HG03103 (cell line): ENCODE results near the gene GHRL.

Experiments used
- ATAC-seq: cut with Tn5 transposase; IDR thresholded peaks from one replicate; pipeline ENCODE4 v1.9.1; 2021; ENCODE audit warnings: low read depth; ENCODE audit not compliant: unreplicated experiment

GHRL gene

DNA sequence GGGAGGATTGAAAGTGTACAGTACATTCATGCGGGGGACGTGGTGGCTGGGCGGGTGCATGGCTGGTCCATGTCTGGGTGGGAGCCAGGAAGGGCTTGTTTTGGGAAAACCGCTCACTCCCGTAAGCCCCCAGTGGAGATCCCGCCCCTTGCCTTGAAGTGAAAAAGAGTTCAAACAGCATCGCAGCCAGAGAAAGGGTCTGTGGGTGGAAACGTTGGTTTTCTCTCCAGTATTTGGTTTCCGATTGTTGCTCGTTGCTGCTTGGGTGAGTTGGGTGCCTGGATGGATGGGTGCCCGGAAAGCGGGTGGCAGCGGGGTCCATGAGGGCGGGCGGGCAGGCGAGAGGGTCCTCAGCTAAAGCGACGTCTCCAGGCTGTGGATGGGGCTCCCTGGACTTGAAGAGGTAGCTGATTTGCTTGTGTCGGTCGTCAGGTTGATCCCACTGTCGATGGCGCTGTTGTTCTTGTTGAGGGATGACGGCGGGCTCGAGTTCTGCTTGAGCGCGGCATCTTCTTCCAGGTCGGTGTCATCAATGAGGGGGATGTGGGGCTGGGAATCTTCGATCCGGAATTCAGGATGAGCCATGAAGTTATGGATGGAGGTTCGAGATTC lies 35.8 kb upstream of the GHRL start:
- no peak for ATAC-seq

DNA sequence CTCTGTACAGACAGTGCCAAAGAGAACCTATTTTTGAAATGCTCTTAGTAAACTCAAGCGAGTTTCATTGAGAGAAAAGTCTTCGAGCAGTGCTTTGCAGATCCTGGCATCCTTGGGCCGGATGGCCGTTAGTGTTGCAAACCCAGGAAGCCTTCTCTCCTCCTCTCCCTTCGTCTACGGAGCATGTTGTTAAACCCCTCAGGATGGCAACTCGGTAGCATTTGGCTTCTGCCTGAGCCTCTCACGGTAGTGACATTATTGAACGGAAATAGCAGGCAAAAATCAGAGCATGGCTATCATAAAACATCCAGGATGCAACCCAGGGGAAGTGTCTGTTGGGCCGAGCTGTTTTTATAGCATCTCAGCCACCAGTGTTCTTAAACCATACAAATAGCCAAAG lies 34.8 kb upstream of the GHRL start:
- ATAC-seq, result no peak

DNA sequence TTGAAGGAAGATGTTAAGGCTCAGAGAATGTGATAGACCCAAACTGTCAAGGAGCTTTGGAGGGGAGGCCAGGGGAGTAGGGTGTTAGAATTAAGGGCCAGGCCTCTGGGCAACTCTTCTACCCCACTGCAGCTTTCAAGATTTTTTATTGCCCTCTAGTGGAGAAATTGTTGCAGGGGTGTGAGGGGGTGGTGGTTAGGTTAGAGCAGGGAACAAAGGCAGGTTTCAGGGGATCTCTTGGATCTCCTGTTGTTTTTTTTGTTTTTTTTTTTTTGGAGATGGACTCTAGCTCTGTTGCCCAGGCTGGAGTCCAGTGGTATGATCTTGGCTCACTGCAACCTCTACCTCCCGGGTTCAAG lies 29.6 kb upstream of the GHRL start:
- no peak for ATAC-seq

DNA sequence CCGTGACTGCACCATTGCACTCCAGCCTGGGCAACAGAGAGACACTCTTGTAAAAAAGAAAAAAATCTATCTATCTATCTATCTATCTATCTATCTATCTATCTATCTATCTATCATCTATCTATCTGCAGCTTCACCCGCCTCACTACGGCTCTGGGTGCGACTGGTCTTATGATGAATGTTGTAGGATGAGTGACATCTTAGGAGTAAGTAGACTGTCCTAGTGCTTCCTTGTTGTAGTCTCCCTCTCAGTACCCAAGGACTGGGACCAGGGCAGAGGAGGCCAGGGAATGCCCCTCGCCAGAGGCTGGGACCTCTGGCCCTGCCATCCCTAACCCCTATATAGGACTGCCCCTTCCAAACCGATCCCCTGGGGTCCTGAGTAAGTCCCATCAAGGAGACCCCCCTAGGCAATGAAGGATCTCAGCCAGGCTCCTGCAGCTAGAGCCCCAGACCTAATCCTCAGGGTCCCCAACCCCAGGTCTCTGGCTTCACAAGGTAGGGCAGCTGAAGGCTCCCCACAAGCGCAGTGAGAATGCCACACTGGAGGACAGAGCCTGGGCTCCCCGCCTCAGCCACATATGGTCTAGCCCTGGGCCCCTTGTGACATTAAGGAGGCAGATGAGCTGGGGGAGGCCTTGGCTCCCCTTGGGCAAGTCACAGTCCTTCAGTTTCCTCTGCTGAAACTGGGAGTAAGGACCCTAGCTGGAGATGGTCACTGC lies 29.0 kb upstream of the GHRL start:
- ATAC-seq, result no peak

DNA sequence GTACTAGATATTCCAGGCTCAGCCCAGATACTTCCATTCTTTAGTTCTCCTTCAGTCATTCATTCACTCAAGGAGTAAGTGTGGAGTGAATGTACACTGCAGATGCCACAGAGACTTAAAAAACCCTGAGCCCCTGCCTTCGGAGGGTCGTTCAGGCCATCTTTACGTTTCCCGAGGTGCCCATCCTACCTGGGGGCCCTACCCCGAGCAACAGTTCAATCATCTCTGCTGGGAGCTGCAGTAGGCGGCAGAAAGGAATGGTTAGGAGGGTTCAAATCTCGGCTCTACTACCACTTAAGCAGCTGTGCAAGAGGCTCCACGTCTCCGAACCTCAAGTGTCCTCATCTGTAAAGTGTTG lies 27.6 kb upstream of the GHRL start:
- no peak for ATAC-seq

DNA sequence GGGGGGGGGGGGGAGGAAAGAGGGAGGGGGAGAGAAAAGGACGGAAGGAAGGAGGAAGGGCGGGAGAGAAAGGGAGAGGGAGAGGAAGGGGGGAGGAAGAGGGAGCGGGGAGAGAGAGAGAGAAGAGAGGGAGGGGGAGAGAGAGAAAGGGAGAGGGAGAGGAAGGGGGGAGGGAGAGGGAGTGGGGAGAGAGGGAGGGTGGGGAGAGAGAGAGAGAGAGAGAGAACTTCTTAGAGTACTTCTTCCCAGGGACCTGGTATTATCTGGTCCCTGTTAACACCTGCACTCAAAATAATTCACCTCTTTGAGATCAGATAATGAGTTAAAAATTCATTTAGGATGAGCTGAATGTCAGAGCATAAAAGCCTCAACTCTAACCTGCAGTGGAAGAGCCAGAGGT lies 27.1 kb upstream of the GHRL start:
- no peak for ATAC-seq

DNA sequence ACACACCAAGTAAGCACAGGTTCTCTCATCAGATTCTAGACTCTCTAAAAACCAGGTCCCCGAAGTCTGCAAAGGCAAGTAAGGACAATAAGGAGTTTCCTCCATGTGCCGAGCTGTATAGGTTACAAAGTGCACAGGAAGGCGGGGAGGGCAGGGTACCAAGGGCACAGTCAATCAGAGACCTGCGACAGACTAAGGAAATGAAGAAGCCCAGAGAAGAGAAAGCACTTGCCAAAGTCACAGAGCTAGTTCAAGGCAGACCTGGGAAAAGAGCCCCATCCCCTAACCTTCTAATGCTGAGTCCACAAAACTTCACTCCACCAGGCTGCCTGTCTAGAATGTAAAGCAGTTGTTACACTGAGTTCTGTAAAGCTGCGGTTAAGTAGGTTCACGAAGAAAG lies 26.5 kb upstream of the GHRL start:
- ATAC-seq, result no peak

DNA sequence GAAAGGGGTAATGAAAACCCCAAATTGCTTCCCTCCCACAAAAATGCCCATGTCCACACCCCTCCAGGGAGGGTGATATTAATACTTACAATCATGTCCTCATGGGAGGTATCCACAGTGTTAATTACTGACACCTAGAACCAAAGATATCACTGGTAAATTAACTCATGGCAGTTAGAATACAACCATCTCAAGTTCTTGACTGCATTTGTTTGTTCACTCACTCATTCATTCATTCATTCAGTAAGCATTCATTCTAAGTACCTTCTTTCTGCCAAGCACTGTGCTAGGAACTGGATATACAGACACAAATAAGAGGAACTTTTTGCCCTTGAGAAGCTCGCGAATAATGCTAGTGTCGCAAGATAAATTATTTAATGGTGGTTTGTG lies 25.2 kb upstream of the GHRL start:
- ATAC-seq, result no peak

DNA sequence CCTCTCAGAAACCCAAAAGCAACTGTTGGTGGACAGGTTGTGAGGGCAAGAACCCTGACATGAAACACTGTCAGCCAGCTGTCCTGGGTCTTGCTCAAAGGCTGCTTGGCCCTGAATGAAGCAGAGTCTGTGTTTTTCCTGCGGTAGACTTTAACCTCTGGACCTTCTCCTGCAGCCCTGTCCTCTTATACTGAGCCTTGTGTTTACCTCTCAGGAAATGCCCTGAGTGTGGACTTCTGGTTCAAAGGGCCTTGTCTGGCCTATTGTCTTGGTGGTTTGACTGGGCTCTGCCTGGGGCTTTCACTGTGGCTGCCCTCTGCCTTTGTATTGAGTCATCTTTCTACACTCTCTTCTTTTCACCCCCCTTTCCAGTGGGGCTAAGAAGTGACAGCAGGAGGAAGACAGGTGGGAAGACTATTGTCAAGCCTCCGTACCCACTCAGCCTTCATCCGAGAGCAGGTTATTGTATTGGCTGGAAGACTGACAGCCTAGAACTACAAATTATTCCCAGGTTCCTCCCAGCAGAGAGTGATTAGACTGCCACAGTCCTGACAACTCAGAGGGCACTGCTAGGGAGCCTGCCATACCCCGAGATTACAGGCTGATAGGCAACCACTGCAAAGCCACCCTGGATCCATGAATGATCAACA lies 24.7 kb upstream of the GHRL start:
- no peak for ATAC-seq

DNA sequence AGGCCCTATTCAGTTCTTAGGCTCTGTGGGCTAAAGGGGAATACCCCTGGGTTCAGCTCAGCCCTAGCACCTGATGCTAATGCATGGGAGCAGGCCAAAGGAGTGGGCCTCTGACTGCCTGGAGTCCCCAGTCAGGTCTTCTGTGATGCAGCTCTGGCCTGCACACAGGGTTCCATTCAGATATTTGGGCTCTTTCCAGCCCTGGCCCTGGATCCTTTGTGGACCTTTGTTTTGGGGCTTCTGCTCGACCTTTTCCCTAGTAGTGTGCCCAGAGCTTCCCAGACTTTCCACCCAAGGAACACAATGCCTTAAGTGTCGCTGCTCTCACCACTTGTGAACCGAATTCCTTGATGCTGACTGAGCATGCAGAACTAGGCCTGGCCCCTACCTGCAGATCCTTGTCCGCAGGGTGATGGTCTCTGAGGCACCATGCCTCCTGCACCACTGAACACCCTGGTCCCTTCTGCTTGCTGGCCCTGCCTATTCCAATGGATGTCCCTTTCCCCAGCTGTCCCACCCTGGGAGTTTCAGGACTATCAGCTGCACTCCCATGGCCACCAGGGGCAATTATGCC lies 23.1 kb upstream of the GHRL start:
- no peak for ATAC-seq

DNA sequence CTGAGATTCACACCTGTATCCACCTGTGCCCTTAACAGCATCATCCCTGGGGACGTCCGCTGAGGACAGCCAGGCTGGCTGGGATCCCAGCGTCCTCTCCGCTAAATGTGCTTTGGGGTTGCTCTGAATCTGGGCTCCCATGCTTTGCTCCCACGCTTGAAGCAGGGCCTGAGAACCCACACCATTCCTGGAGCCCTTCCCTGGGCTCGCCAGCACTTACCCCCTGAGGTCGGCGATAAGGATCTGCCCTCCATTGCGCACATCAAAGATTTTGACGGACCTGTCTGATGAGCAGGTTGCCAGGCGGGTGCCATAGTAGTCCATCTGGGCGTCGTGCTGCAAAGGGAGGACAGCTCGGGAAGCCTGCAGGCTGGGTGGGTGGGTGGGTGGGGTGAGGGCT lies 22.4 kb upstream of the GHRL start:
- no peak for ATAC-seq

DNA sequence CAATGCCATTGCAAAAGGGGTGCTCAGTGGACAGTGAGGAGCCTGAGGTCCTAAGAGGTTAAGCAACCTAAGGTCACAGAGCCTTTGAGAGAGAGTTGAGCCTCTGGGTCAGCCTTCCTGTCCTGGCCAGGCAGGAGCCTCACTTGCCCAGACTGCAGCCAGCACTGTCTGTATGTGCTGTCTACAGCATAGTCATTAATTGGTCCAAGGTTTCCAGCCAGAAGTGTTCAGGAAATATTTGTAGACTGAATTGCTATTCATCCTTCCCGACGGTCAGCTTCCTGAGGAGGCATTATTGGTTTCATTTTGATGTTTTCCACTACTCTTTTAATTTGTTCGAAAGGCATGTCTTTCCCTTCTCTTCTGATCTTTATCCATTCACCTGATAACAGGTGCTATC lies 20.1 kb upstream of the GHRL start:
- no peak for ATAC-seq

DNA sequence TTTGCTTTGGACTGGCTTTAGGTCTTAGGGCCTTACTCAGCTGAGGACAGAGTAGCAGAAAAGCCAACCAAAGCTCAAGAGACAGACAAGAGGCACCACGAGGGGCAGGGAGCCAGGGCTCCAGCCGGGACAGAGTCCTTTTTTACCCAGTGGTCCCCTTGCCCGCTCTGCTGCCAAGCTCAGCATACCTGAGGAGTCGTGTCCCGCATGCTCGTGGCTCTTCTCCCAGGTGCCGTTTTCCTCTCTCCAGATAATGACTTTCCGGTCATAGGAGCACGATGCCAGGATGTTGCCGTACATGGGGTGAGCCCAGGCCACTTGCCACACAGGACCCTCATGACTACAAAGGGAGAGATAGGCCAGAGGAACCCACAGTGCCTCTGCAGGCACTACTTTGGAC lies 19.6 kb upstream of the GHRL start:
- no peak for ATAC-seq

DNA sequence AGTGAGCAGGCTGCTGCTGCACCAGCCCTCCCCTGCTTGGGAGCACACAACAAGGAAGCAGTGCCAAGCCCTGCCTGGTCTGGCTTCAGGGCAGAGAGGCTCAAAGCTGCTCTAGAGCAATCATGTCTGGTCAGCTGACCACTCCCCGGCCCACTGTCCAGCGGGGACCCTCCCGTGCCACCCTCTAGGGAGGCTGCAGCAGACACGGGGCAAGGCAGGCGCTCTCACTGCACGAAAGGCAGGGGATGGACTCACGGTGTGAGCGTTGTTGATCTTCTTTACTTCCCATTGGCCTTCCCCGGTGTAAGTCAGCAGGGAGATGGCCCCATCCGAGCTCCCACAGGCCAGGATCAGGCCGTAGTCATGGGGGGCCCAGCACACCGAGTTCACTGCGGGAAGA lies 19.0 kb upstream of the GHRL start:
- ATAC-seq, result no peak

DNA sequence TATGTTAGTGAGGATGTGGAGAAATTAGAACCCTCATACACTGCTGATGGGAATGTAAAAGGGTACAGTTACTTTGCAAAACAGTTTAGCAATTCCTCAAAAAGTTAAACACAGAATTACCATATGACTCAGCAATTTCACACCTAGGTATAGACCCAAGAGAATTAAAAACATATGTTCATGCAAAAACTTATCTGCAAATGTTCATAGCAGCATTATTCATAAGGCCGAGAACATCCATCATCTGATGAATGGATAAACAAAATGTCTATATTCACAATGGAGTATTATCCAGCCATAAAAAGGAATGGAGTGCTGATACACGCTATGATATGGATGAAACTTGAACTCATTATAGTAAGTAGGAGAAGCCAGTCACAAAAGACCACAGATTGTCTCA lies 17.8 kb upstream of the GHRL start:
- no peak for ATAC-seq

DNA sequence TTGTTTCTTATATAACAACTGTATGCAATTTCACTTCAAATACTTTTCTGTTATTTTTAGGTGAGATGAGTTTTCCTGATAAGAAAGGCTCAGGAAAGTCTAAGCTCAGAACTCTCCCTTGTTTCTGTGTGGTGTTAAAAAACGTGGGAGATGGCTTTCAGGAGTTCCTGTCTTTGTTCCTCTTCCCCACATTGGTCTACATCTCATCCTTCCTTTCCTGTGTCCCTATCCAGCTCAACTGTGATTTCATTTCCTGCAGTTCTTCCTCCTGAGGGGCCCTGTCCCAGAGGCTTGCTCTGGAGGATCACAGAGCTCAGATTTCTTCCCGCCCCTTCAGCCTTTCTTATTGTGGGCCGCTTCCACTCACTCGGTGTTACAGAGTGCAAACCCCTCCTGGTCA lies 17.0 kb upstream of the GHRL start:
- no peak for ATAC-seq

DNA sequence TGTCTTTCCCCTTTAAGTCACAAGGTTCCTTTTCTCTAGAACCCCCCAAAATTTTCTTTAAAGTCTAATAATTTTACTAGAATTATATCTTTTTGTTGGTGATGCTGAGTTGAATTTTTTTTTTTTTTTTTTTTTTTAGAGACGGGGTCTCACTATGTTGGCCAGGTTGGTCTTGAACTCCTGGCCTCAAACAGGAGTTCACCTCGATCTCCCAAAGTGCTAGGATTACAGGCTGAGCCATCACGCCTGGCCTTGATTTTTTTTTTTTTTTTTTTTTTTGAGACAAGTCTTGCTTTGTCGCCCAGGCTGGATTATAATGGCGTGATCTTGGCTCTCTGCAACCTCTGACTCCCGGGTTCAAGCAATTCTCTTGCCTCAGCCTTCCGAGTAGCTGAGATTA lies 15.9 kb upstream of the GHRL start:
- ATAC-seq, result no peak

DNA sequence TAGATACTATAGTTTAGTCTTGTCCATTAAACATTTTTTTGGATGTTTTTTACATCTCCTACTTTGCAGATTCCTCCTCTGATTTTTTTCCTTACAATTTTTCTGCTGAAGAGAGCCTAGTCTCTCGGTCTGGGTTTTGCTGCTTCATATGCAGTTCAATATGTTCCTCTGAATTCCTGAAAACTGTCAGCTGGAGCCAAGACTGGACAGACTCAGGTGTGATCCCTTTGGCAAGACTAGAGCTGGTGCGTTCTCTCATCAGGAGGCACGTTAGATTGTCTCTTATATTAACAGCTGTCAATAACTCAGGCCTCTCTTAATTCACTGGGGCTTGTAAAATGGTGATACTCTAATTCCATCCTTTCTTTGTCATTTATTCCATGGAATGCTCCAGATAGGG lies 13.4 kb upstream of the GHRL start:
- ATAC-seq, result no peak

DNA sequence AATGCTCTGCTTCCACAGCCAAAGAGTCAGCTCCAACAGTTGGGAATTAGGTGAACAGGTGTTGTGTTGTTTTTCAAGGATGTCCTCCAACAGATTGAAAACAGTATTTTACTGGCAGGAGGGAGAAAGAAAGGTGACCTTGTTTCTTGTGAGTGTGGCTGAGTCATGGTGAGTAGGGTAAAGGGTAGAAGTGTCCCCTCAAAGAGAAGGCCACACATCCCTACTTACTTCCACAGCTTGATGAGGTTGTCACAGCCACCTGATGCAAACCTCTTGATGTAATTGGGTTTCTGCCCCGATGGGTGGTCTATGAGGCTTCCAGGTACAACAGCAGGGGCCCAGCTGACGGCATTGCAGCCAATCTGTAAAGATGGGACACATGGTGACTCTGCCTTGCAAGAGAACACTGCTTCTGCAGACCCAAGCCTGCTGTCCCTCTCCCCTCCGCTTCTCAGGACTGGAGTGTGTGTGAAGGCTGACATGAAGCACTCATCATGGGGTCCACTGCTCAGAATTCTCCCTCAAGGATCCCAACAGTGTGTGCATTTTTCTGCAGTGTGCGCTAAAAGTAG lies 12.7 kb upstream of the GHRL start:
- ATAC-seq, result no peak

DNA sequence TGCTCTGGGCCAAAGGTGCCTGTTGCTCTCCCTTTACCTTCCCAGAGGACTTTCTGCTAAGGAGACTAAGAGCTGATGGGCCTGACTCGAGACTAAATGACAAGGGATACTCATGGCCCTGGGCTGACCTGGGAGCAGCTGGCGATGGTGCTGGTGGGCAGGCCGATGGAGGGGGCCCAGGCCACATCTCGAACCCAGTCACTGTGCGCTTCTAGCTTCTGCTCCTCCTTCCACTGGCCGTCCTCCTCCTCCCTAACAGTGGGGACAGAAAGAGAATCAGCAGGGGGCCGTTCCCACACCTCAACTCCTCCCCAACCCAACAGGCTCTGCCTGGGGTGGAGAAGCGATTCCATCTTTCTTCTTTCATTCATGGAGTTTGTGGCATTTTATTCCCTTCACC lies 12.2 kb upstream of the GHRL start:
- no peak for ATAC-seq

DNA sequence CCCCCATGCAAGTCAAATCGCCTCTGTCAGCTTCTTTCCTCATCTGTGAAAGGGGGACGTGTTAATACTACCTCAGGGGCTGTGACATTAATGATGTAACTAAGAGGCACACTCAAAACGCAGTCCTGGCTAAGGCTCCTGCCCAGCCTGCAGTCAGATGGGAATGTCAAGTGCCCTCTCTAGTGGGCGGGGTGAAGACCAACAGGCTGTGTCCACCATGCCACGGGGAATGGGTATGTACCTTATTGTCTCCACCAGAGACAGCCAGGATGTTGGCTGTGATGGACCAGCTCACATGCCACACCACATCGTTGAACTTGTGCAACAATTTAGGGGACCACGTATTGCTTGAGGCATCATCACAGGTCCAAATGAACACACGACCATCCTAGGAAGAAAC lies 11.0 kb upstream of the GHRL start:
- ATAC-seq, result no peak

DNA sequence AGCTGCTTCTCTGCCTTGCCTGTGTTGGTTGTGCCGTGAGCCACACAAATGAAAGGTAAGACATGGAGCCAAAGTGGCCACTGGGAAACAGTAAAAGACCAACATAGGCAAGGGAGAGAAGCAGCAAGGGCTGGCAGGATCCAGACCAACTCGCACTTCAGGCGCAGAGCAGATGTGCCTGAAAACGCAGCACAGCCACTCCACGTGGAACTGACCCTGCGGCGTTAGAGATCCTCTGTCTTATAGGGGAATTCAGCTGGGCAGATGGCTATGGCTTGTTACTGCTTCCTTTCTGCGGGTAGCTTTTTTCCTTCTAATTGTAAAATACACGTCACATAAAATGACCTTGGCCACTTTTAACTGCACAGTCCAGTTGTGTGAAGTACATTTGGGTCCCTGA lies 10.4 kb upstream of the GHRL start:
- ATAC-seq, result no peak
